Subcutaneous abdominal adipose tissue (tissue), 5 donors: Measurements from ENCODE around the gene NEK10.
A peak's percentile ranks its signal among the peaks of the same experiment; 100 is the strongest.
"Not testable (repeated sequence)": the region's sequence is repeated elsewhere in the genome, so short reads cannot be mapped to it uniquely, and the experiment has no call there.

Experiments
- H3K27ac ChIP-seq: one replicate; pipeline ENCODE4 v1.7.0; 2013; ENCODE audit warnings: low read depth, mild to moderate bottlenecking, inconsistent platforms, low read length, moderate library complexity
- H3K27me3 ChIP-seq, 5 donors: one replicate each; pipeline ENCODE4 v1.7.0; 2013; ENCODE audit warnings: low read length in 5 of 5, inconsistent platforms in 1 of 5; ENCODE audit not compliant: control insufficient read depth in 5 of 5, insufficient read depth in 4 of 5
- H3K36me3 ChIP-seq, 5 donors: one replicate each; pipeline ENCODE4 v1.7.0; 2013; ENCODE audit warnings: low read length in 5 of 5; ENCODE audit not compliant: control insufficient read depth in 5 of 5, insufficient read depth in 5 of 5
- H3K4me1 ChIP-seq, 5 donors: one replicate each; pipeline ENCODE4 v1.7.0; 2013; ENCODE audit warnings: low read length in 5 of 5, mild to moderate bottlenecking in 3 of 5, moderate library complexity in 1 of 5; ENCODE audit not compliant: control insufficient read depth in 5 of 5, insufficient read depth in 5 of 5
- H3K4me3 ChIP-seq, 5 donors: one replicate each; pipeline ENCODE4 v1.7.0; 2013; ENCODE audit warnings: low read length in 5 of 5, low read depth in 1 of 5
- H3K9ac ChIP-seq, 5 donors: one replicate each; pipeline ENCODE4 v1.7.0; 2013; ENCODE audit warnings: low read length in 5 of 5, mild to moderate bottlenecking in 4 of 5, moderate library complexity in 3 of 5
- H3K9me3 ChIP-seq, 5 donors: one replicate each; pipeline ENCODE4 v1.7.0; 2013; ENCODE audit warnings: low read length in 5 of 5; ENCODE audit not compliant: control insufficient read depth in 5 of 5
- donor health status: healthy.
- donor health status: healthy.
- donor health status: healthy.
- donor health status: healthy.
- donor health status: healthy.

NEK10 gene

DNA sequence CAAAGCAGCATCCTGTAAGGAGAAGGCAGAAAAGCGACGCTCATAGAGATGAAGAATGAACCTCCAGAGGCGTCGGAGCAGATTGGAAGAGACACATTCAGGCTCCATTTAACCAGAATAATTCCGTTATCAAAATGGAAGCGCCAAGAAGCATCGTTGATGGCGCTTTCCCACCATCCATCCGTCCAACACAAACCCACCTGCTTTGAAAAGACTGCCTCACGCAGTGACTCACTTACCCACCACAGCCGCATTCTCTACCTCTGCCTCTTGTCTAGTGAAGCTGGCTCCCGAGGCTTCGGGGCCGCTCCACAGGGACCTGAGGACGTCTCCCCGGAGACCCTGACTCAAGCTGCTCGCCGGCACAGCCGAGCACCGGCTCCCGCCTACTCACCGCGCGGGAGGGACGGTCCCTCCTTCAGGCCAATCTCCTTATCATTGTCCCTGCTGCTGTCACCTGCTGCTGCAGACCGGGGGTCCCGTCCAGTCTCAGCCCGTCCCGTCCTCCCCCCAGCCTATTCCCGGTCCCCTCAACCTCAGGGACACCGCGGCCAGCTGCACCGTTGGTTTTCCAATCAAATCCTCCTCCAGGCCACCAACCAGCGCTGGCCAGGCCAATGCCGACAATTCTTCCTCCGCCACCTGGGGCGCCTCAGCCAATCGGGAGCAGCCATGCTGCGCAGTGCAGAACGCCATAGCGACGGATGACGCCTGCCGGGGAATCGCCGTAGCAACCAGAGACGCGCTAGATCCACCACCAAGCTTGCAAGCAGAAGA, at the start of gene NEK10:
TSS of gene NEK10 (minus strand) at position 553 of the 777 bp plus-strand sequence. CDS start 16,501 bp downstream, outside the sequence.
- Histone ChIP-seq H3K9me3 (no peaks in the 10 kb centered on the region), H3K4me1 (peaks cover 4 to 14% (median 13%) of the 10 kb centered on the region in 5 donors), H3K27me3 (no peaks in the 10 kb centered on the region), H3K4me3 (peak within 1 kb of the TSS; percentile 74 to 93 (median 84)), H3K36me3 (no peaks in the 10 kb centered on the region), H3K9ac (peak within 1 kb of the TSS in 4 of 5 donors; percentile 20 to 79 (median 58)), H3K27ac (no peak within 1 kb of the TSS)

- Histone ChIP-seq H3K4me1 (no peaks in the 10 kb centered on the region), H3K4me3 (no peak overlapping the region), H3K27ac (no peak overlapping the region), H3K9me3 (no peaks in the 10 kb centered on the region), H3K27me3 (no peaks in the 10 kb centered on the region), H3K9ac (no peak overlapping the region), H3K36me3 (peaks cover 3 to 22% (median 19%) of the 10 kb centered on the region in 5 donors)
Observed at GRCh38 chr3:27415202-27415601, 46.0 kb upstream of the NEK10 start.

DNA sequence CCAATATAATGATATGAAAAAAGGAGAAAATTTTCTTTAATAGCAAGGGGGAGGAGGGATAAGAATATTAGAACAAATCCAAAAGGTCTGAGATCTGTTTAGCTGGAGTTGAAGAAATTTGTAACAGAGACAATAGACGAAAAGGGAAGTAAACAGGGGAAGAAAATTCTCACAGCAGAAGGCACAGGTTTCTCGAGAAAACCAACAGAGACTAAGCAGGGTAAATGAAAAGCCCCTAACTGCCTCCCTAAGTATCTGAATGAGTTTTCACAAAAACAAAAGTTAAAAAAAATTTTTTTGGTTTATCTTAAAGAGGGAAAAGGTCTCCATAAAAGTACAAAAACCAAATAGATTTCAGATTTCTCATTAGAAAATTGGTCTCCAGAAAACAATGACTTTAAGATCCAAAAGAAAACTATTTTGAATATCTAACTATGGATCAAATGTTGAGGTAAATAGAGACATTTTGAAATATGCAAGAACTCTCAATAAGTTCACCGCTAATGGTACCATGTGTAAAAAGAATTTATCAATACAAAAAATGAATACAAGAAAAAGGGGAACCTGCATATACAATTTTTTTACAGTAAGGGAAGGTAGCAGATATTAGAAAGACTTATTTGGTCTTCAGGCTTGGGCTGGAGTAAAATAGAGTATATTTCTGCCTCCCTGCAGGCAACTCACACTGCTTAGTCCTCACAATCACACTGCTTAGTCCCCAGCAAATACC, 23.9 kb upstream of the NEK10 start:
- Histone ChIP-seq H3K4me3 (no peak overlapping the region), H3K36me3 (peaks cover 0 to 15% (median 14%) of the 10 kb centered on the region in 5 donors), H3K9me3 (no peaks in the 10 kb centered on the region), H3K9ac (no peak overlapping the region), H3K27ac (no peak overlapping the region), H3K4me1 (no peaks in the 10 kb centered on the region), H3K27me3 (no peaks in the 10 kb centered on the region)

DNA sequence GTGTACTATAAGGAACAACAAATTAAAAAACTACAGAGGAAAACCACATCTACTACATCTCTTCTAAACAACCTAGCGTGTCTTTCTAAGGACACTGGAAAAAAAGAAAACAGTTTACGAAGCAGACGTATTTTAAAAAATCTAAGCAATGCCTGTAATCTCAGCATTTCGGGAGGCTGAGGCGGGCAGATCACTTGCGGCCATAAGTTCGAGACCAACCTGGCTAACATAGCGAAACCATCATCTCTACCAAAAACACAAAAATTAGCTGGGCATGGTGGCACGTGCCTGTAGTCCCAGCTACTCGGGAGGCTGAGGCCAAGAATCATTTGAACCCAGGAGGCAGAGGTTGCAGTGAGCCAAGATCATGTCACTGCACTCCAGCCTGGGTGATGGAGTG, 23.2 kb upstream of the NEK10 start:
- peaks cover 0 to 14% (median 8%) of the 10 kb centered on the region in 5 donors for H3K36me3 ChIP-seq
- H3K4me3 ChIP-seq, H3K9ac ChIP-seq, H3K27me3 ChIP-seq, H3K9me3 ChIP-seq, H3K4me1 ChIP-seq, H3K27ac ChIP-seq: not testable (repeated sequence)

DNA sequence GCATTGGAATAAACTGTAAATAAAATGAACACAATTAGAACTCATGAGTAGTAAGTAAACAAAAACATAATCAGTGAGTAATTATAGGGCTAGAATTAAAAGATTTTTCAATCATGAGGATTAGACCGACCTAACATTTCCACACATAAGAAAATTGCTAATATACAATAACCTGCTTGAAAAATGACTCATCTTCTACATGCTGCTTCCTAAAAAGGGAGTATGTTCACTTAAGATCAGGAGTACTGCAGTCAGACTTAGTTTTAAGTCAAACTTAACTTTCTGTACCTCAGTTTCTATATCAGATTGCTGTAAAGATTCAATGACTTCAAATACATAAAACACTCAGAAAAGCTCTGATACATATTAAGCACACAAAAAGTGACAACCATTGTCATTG, 22.6 kb upstream of the NEK10 start:
- H3K36me3 ChIP-seq = peaks cover 0 to 14% (median 8%) of the 10 kb centered on the region in 5 donors
- no peak overlapping the region for H3K4me3 ChIP-seq
- H3K9ac ChIP-seq = no peak overlapping the region
- H3K9me3 ChIP-seq = no peaks in the 10 kb centered on the region
- no peaks in the 10 kb centered on the region for H3K27me3 ChIP-seq
- no peak overlapping the region for H3K27ac ChIP-seq
- no peaks in the 10 kb centered on the region for H3K4me1 ChIP-seq

DNA sequence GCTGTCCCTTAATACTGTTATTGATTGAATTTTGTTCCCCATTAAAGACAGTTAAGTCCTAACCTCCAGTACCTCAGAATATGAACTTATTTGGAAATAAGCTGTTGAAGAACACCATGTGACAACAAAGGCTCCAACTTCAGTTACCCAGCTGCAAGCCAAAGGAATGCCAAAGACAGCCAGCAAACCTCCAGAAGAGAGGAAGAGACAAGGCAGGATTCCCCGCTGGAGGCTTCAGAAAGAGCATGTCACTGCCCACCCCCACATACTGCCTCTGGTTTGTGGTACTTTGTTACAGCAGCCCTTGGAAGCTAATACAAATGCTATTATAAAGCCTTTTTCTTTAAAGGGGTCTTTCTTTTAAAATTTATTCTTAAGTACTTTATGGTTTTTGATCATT, 18.4 kb upstream of the NEK10 start:
- no peak overlapping the region for H3K9ac ChIP-seq
- H3K27me3 ChIP-seq = no peaks in the 10 kb centered on the region
- H3K27ac ChIP-seq = no peak overlapping the region
- H3K4me1 ChIP-seq = no peaks in the 10 kb centered on the region
- no peak overlapping the region for H3K4me3 ChIP-seq
- peaks cover 5 to 29% (median 17%) of the 10 kb centered on the region in 5 donors for H3K36me3 ChIP-seq
- no peaks in the 10 kb centered on the region for H3K9me3 ChIP-seq

GRCh38 chr3:27385504-27385903, 16.3 kb upstream of the NEK10 start:
- Histone ChIP-seq H3K4me3 (no peak overlapping the region), H3K4me1 (no peaks in the 10 kb centered on the region), H3K9ac (no peak overlapping the region), H3K36me3 (peaks cover 4 to 29% (median 16%) of the 10 kb centered on the region in 5 donors), H3K27me3 (no peaks in the 10 kb centered on the region), H3K9me3 (no peaks in the 10 kb centered on the region), H3K27ac (no peak overlapping the region)

DNA sequence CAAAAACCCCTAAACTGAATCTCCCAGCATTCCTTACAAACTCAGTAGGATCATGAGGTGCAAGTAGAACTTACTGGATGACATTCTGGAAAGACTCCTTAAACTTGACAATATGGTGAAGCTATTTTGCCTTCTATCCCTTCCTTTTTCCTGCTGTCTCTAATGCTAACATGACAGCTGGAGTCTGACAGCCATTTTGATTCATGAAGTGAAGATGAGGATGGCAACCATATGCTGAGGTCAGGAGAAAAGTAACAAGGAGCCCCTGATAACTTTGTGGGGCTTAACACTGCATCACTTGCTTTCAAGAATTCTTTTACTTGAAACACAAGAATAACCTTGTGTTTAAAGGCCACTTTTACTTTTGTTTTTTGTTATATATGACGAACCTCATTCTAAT, 15.0 kb upstream of the NEK10 start:
- Histone ChIP-seq H3K4me3 (no peak overlapping the region), H3K4me1 (no peaks in the 10 kb centered on the region), H3K27me3 (no peaks in the 10 kb centered on the region), H3K9ac (no peak overlapping the region), H3K9me3 (no peaks in the 10 kb centered on the region), H3K36me3 (peaks cover 3 to 26% (median 14%) of the 10 kb centered on the region in 5 donors), H3K27ac (no peak overlapping the region)

DNA sequence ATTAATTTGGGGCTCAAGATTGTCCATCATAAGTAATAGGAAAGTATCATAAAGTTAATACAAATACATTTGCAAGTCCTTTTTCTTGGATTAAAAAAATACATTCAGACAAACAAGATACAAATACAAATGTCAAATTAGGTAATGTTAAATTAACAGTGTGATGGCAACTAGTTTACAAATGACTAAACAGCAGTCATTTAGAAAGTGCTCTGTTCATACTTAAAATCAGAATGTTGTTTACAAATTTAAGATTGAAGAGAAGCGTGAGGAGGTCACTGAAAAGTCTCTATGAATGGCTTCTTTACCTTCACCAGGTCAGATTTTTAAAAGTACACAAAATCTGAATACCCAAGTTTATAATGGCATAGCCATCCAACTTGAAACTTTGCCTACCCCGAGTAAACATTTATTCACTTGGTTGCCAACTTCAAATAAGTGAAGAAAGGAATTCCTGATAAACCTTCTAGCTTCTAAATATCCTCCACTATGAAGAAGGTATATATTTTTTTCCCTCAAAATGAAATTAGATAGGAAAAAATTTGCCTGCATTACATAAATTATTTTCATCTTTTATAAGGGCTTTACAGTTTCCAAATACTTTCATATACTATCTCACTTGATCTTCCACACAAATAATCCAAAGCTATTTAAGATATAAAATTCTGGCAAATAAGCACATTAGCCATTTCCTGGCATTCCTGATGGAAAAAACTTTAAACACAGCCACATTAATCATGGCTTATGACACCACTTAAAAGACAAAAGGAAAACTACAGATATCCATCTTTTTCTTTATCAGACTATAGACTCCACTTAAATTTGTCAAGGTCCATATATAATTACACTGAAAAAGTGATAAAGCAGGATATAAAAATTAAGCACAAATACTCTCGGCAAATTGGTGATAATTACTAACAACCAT, 11.5 kb upstream of the NEK10 start:
- Histone ChIP-seq H3K27ac (no peak overlapping the region), H3K27me3 (no peaks in the 10 kb centered on the region), H3K36me3 (peaks cover 3 to 29% (median 20%) of the 10 kb centered on the region in 5 donors), H3K9ac (no peak overlapping the region), H3K4me3 (no peak overlapping the region), H3K4me1 (peaks cover 0 to 5% (median 0%) of the 10 kb centered on the region in 5 donors), H3K9me3 (no peaks in the 10 kb centered on the region)
